Measurements from ENCODE around the gene RSPH10B. TPM values are rescaled to one million over a fixed set of nuclear protein-coding genes. Genes with fewer than 3 reads are reported as not detected.

The RSPH10B gene
- total and polyA plus RNA-seq, 10 of the 15 experiments (the other 5 are each of a cell fraction or from before 2014, with no cell fraction given), result 0.03 TPM; not detected in 9

DNA sequence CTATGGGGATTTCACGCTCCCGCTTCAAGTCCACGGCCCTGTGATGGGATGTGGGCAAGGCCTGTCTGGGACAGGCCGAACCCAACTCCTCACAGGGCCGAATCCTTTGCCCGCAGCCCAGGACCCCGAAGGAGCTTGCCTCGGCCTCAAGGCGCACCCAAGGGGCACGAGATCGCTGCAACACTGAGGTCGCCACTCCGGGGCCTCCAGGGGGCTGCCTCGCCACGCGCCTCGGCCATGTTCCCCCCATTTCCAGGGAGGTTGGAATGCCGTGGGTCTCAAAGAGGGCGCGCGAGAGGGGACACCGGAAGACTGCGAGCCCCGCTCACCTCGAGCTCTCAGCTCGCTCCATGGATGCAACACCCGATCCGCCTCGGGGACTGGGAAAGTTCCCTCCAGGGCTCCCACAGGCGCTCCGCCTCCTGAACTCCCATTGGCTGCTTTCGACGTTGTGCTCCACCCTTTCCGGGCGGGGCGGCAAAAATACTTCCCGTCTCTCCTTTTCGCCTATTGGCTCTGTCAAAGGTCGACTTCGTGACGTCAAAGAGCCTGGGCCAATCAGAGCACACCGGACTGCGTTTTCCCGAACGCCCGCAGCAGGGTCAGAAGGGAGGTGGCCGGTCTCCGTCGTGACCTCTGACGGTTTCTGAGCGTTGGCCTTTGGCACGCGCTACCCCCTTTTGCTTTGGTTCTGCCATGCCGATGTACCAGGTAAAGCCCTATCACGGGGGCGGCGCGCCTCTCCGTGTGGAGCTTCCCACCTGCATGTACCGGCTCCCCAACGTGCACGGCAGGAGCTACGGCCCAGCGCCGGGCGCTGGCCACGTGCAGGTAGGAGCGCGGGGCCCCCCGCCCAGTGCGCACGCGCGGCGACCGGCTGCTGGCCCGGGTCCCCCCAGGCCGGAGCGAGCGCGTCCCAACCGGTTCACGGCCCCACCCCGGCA is 38.5 kb upstream of the RSPH10B start, which contains the start of the genes AIMP2 and PMS2 (continued):
- TF ChIP-seq, protein P1, sequence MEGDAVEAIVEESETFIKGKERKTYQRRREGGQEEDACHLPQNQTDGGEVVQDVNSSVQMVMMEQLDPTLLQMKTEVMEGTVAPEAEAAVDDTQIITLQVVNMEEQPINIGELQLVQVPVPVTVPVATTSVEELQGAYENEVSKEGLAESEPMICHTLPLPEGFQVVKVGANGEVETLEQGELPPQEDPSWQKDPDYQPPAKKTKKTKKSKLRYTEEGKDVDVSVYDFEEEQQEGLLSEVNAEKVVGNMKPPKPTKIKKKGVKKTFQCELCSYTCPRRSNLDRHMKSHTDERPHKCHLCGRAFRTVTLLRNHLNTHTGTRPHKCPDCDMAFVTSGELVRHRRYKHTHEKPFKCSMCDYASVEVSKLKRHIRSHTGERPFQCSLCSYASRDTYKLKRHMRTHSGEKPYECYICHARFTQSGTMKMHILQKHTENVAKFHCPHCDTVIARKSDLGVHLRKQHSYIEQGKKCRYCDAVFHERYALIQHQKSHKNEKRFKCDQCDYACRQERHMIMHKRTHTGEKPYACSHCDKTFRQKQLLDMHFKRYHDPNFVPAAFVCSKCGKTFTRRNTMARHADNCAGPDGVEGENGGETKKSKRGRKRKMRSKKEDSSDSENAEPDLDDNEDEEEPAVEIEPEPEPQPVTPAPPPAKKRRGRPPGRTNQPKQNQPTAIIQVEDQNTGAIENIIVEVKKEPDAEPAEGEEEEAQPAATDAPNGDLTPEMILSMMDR (IDR thresholded peaks at IDR 0.05 in 2 of 3, conservative IDR thresholded peaks at IDR 0.05 in 1 of 3; ENCODE audit: control insufficient read depth in 2 of 3, extremely low read depth in 1 of 3, insufficient read depth in 1 of 3, low read depth in 3 of 3, low read length in 3 of 3), result peak; percentile 8 to 23 (median 18); a peak in 2 of 6 replicates
- TF ChIP-seq, protein P2, sequence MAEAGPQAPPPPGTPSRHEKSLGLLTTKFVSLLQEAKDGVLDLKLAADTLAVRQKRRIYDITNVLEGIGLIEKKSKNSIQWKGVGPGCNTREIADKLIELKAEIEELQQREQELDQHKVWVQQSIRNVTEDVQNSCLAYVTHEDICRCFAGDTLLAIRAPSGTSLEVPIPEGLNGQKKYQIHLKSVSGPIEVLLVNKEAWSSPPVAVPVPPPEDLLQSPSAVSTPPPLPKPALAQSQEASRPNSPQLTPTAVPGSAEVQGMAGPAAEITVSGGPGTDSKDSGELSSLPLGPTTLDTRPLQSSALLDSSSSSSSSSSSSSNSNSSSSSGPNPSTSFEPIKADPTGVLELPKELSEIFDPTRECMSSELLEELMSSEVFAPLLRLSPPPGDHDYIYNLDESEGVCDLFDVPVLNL (IDR thresholded peaks at IDR 0.05; ENCODE audit: low read depth, low read length), result no peak
- TF ChIP-seq MYC (IDR thresholded peaks at IDR 0.05; ENCODE audit: insufficient read depth, insufficient read length, insufficient replicate concordance, low read length, severe bottlenecking) (peak; percentile 99), ZSCAN29 (IDR thresholded peaks at IDR 0.05) (no peak), BMI1 (IDR thresholded peaks at IDR 0.05; ENCODE audit: borderline replicate concordance) (no peak), MEF2B (IDR thresholded peaks at IDR 0.05; ENCODE audit: partially characterized antibody, poor library complexity, severe bottlenecking) (peak; percentile 61), YY1 (IDR thresholded peaks at IDR 0.05; ENCODE audit: low read depth, low read length) (peak; percentile 82), JUNB (IDR thresholded peaks at IDR 0.05) (no peak), ETV6 (conservative IDR thresholded peaks at IDR 0.05 in 1 of 2, IDR thresholded peaks at IDR 0.05 in 1 of 2; ENCODE audit: borderline replicate concordance in 1 of 2, low read depth in 1 of 2) (no peak), RCOR1 (conservative IDR thresholded peaks at IDR 0.05; ENCODE audit: low read depth, low read length) (no peak), TBL1XR1 (IDR thresholded peaks at IDR 0.05; ENCODE audit: low read depth, low read length) (peak; percentile 59; the same call in 1 of the 2 replicates), PAX5 (IDR thresholded peaks at IDR 0.05; ENCODE audit: borderline replicate concordance, low read depth, low read length) (no peak; the same call in 1 of the 2 replicates), SIX5 (IDR thresholded peaks at IDR 0.05; ENCODE audit: low read depth, low read length, severe bottlenecking) (peak; percentile 23), SP1 (IDR thresholded peaks at IDR 0.05; ENCODE audit: low read depth, low read length) (peak; percentile 89), YBX1 (IDR thresholded peaks at IDR 0.05) (no peak), MTA2 (IDR thresholded peaks at IDR 0.05; ENCODE audit: low read depth) (0 out of 2 replicates have a peak, but pooled peaks have one; percentile 26)
- TF ChIP-seq, protein P3, sequence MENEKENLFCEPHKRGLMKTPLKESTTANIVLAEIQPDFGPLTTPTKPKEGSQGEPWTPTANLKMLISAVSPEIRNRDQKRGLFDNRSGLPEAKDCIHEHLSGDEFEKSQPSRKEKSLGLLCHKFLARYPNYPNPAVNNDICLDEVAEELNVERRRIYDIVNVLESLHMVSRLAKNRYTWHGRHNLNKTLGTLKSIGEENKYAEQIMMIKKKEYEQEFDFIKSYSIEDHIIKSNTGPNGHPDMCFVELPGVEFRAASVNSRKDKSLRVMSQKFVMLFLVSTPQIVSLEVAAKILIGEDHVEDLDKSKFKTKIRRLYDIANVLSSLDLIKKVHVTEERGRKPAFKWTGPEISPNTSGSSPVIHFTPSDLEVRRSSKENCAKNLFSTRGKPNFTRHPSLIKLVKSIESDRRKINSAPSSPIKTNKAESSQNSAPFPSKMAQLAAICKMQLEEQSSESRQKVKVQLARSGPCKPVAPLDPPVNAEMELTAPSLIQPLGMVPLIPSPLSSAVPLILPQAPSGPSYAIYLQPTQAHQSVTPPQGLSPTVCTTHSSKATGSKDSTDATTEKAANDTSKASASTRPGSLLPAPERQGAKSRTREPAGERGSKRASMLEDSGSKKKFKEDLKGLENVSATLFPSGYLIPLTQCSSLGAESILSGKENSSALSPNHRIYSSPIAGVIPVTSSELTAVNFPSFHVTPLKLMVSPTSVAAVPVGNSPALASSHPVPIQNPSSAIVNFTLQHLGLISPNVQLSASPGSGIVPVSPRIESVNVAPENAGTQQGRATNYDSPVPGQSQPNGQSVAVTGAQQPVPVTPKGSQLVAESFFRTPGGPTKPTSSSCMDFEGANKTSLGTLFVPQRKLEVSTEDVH (IDR thresholded peaks at IDR 0.05; ENCODE audit: low read depth, partially characterized antibody), result no peak
- TF ChIP-seq, protein P4, sequence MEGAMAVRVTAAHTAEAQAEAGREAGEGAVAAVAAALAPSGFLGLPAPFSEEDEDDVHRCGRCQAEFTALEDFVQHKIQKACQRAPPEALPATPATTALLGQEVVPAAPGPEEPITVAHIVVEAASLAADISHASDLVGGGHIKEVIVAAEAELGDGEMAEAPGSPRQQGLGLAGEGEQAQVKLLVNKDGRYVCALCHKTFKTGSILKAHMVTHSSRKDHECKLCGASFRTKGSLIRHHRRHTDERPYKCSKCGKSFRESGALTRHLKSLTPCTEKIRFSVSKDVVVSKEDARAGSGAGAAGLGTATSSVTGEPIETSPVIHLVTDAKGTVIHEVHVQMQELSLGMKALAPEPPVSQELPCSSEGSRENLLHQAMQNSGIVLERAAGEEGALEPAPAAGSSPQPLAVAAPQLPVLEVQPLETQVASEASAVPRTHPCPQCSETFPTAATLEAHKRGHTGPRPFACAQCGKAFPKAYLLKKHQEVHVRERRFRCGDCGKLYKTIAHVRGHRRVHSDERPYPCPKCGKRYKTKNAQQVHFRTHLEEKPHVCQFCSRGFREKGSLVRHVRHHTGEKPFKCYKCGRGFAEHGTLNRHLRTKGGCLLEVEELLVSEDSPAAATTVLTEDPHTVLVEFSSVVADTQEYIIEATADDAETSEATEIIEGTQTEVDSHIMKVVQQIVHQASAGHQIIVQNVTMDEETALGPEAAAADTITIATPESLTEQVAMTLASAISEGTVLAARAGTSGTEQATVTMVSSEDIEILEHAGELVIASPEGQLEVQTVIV (IDR thresholded peaks at IDR 0.05; ENCODE audit: borderline replicate concordance, partially characterized antibody), result no peak
- TF ChIP-seq, protein P5, sequence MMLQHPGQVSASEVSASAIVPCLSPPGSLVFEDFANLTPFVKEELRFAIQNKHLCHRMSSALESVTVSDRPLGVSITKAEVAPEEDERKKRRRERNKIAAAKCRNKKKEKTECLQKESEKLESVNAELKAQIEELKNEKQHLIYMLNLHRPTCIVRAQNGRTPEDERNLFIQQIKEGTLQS (IDR thresholded peaks at IDR 0.05; ENCODE audit: borderline replicate concordance, extremely low read depth, low read depth, low read length), result peak; percentile 38; the same call in 1 of the 2 replicates

Measured in GM12878 (cell line).